GM18873 (cell line): ENCODE results near the gene DNAJC18.

ENCODE experiments used
- ATAC-seq: cut with Tn5 transposase; IDR thresholded peaks from one replicate; pipeline ENCODE4 v1.9.1; 2021; ENCODE audit warnings: mild to moderate bottlenecking, moderate library complexity, moderate number of reproducible peaks; ENCODE audit not compliant: unreplicated experiment, low FRiP score

The DNAJC18 gene

DNA sequence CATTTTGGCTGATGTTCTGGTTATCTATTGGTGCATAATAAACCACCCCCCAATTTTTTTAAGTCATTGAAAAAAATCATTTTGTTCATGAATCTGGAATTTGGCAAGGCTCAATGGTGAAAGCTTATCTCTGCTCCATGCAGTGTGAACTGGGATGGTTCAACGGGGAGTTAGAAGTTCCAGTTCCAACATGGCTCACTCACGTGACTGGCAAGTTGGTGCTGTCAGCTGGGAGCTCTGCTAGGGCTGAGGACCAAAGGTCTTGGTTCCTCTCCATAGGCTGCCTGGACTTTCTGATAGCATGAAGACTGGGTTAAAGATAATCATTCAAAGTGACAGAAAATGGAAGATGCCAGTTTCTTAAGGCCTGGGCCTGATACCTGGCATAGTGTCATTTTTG, 32.4 kb downstream of the DNAJC18 start:
- no peak for ATAC-seq

DNA sequence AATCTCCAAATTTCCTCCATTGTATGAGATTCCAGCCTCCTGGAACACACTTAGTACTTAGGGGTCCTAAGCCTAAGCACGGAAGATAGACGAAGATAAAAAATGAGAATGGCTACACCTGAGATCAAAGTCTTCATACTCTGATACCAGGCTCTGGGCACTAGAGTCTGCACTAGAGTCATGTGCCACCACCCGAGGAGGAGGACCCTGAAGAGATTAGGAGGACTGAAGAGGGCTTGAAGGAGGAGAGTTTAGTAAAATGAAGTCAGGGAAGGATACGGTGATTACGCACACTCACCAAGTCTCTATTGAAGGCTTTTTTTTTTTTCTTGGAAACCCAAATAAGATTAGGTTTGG, 34.9 kb downstream of the DNAJC18 start:
- no peak for ATAC-seq

DNA sequence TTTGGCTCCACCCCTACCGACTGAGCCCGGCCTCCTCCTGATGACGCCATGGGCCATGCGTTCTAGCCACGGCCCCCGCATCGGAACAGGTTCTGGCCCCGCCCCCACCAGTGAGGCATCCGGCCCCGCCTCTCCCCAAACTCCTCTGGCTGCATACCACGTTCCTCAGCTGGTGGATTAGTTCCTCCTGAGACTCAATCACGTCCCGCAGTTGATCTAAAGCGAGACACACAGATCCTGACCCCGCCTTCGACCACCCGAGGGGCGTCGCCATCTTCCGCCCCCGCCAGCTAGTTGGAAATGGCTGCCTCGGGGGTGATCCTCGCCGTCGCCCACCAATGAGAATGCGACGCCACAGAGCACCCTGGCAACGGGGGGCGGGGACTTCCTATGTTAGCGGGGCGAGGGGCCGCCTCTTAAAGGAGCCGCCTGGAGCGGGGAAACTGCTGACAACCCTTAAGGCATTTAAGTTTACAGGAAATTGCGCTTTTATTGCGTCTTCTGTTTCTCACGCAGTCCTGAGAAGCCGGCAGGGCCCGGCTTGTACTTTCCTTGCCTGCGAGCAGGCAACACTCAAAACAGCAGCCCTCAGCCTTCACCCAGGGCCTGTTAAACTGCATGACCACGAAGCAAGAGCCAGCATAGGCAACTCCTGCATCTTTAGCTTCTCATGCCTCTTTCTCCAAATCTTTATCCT, 35.4 kb downstream of the DNAJC18 start, which contains the start of gene SPATA24:
Gene SPATA24 (minus strand): TSS at position 303 of the 697 bp plus-strand sequence. CDS start 29 bp downstream, at position 274.
- peak; percentile 65 for ATAC-seq

DNA sequence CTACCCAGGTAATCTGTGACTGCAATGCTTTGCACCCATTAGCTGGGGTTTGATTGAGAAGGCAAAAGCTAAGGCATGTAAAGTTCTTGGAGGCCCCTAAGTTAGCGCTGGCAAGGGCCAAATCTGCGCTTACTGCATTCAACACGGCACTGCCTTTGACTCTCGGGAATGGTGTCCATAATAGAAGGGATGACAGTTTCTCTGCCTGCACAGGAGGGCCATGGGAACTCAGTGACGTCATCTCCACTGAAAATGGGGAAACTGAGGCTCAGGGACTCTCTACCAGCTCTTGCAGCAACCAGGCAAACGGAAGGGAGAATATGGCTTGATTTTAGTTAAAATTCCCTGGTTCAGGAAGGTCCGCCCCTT, 35.9 kb downstream of the DNAJC18 start:
- no peak for ATAC-seq

GRCh38 chr5:139402561-139403158, 36.7 kb downstream of the DNAJC18 start:
- ATAC-seq, result no peak

- ATAC-seq, result no peak
These were observed 37.8 kb downstream of the DNAJC18 start for GRCh38 chr5:139401546-139401945.

DNA sequence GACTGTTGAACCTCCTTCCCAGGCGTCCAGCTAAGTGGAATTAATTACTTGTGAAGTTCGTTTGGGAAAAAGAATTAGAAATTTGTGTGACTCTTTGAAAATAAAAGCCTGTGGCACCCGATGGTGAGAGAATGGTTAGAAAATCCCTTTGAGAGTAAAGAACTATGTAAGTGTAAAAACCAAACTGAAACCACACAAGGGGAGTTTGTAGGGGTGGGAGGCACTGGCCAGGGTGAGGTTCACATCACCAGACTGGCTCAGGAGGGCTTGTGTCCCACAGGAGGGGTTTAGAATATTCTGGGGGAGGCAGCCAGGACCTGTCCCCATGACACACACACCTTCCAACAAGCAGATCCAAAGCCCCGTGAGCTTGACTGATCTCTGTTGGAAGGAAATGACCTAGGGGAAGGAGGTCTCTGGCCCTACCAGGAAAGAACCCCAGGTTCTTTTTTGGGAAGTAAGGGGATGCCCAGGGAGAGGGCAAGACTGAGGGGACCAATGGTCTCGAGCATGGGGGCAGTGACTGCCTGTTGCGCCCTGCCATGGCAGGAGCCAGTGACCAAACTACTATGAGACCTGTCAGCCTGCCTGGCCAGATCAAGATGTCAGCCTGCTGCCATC, 39.7 kb downstream of the DNAJC18 start:
- no peak for ATAC-seq

GRCh38 chr5:139397921-139398320, 41.4 kb downstream of the DNAJC18 start:
- no peak for ATAC-seq

- ATAC-seq, result no peak
These were observed 42.6 kb downstream of the DNAJC18 start for GRCh38 chr5:139396691-139397090.

- ATAC-seq, result no peak
These were observed 43.3 kb downstream of the DNAJC18 start for GRCh38 chr5:139395844-139396640.

GRCh38 chr5:139394654-139395566, 44.4 kb downstream of the DNAJC18 start, which contains the start of gene PROB1:
Gene PROB1 (minus strand): TSS chr5:139395104. CDS start chr5:139395081, 23 bp downstream.
- ATAC-seq, result no peak

DNA sequence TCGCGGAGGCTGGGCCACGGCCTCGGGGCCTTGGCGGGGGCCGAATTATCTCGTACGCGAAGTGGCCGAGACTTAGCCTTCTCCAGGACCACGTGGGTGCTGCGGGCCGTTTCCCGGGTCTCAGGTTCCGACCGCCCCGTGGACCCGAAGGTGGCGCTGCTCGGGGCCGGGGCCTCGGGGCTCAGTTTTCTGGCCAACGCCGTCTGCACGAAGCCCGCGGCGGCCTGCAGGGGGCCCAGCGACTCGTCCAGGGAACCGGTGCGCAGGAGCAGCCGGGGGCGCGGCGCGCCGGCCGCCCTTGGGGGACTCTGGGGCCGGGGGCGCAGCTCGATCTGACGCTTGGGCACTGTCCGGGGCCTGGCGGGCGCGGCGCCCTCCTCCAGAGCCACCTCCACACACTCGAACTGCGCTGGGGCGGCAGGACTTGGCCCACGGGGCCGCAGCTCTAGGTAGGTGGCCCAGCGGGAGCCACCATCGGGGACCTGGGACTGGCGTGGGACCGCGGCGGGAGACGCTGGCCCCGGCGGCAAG, 45.1 kb downstream of the DNAJC18 start:
- ATAC-seq, result no peak

- ATAC-seq, result no peak
These were observed 45.7 kb downstream of the DNAJC18 start for GRCh38 chr5:139393497-139394122.

- peak; percentile 34 for ATAC-seq
These were observed 46.4 kb downstream of the DNAJC18 start for GRCh38 chr5:139392678-139393496.

DNA sequence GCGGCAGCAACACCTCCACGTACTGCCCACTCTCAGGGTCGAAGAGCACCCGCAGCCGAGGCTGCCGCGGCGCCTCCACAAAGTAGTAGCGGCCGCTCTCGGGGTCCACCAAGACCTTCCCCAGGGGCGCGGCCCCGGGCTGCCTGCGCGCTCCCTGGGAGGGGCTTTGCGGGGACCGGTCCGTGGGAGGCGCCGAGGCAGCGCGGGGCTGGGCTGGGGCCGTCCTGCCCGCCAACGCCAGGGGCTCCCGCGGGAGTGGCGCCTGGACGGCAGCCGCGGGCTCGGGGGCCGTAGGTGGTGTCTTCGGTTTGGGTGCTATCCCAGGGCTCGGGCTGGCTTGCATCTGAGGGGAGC, 47.0 kb downstream of the DNAJC18 start:
- no peak for ATAC-seq

- ATAC-seq, result no peak
These were observed 47.6 kb downstream of the DNAJC18 start for GRCh38 chr5:139391570-139392323.

DNA sequence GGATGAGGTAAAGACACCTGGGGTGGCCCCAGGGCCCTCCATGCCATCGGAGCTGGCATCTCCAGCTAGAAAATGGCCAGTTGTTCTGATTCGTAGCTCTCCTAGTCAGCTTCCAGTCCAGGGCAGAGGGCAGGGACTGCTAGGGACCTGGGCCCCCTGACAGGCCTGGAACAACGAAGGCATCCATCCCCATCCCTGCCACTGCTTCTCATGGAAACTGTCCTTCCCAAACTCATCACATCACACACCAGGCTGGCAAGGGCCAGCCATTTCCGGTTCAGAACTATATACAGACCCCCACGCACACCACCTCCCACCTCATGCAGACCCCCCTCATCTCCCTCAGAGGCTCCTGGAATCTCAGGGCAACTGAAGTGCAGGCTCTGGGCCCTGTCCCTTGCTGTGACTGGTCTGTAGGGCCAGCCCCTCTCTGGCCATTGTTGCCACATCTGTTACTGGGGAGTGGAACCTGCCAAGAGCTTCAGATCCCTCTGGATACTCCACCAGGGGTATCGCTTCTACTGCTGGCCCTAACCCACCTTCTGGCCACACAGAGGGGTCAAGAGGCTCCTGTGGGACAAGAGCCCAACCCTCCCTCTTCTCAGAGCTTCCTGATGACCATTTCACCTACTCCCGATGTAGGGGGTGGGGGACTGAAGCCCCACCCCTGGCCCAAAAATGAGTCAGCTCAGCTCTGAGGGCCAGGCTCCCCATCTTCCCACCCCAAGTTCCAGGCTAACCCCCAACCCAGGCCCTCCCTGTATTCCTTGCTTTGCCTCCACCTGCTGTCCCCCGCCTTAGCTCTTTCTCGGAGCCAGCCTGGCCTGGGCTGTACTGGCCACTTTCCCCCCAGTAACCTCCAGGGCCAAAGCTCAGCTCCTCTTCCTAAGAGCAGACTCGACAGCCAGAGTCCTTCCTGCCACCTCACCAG, 48.4 kb downstream of the DNAJC18 start:
- no peak for ATAC-seq
